HG03354 (cell line): ENCODE results near the gene TMEM129.

Experiments used
- ATAC-seq: cut with Tn5 transposase; IDR thresholded peaks from one replicate; pipeline ENCODE4 v1.9.1; 2021; ENCODE audit warnings: mild to moderate bottlenecking; ENCODE audit not compliant: unreplicated experiment, poor library complexity, severe bottlenecking

Gene TMEM129

GRCh38 chr4:1746919-1747602 is 25.9 kb upstream of the TMEM129 start:
- ATAC-seq: no peak

GRCh38 chr4:1746265-1746691 is 25.2 kb upstream of the TMEM129 start:
- ATAC-seq: peak; percentile 77

DNA sequence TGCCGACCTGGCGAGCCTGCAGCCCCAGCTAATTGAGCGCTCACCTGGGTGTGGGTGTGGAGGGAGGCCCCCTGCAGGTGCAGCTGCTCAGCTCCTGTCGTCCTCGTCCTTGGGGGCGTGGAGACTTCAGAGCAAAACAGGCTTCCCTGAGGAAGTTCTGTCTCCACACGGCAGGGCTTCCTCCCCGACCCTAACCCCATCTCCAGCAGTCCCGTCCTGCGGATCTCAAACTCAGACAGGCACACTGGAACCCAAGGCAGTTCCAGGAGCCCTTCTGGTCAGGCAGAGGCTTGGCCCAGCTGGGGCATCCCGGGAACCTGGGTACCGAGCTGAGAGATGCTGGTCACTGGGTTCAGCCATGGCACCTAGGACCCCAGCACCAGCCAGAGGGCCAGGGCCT is 24.6 kb upstream of the TMEM129 start:
- no peak for ATAC-seq

GRCh38 chr4:1745165-1745564 is 24.0 kb upstream of the TMEM129 start:
- ATAC-seq: no peak

- ATAC-seq: no peak
Observed at GRCh38 chr4:1744552-1744951, 23.4 kb upstream of the TMEM129 start.

GRCh38 chr4:1743975-1744374 is 22.9 kb upstream of the TMEM129 start:
- no peak for ATAC-seq

DNA sequence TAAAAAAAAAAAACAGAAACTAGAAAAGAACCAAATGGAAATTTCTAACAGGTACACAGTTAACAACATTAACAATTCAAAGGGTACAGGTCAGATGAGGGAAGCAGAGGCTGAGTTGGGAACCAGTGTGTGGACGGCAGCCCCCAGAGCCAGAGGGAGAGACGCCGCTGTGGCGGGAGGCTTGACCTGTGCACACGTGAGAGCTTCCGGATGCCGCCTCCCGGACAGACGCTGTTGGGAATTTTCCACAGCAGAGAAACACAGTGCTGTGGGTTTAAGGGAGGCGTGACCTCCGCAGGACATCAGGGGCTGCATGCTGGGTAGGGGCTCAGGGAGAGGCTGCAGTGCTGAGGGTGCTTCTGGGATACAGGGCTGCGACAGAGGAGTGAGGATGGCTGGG is 22.4 kb upstream of the TMEM129 start:
- no peak for ATAC-seq

GRCh38 chr4:1741208-1741607 is 20.1 kb upstream of the TMEM129 start:
- no peak for ATAC-seq

GRCh38 chr4:1740021-1740545 is 19.0 kb upstream of the TMEM129 start:
- no peak for ATAC-seq

GRCh38 chr4:1739358-1739757 is 18.2 kb upstream of the TMEM129 start:
- ATAC-seq: no peak

DNA sequence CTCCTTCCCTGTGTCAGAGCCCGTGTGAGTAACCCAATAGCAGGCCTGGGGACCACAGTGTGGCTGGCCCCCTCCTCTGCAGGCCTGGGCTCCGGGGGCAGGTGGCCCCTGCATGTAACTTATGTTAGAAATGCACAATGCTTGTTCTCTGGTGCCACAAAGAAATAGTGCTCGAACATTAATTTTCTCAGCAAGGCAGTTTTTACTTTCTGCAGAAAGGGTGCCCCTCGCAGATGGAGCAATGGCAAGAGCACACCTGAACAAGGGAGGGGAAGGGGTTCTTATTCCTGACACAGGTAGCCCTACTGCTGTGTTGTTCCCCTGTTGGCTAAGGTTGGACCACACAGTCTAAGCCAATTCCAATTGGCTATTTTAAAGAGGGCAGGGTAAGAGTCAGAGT is 17.3 kb upstream of the TMEM129 start:
- ATAC-seq: no peak

DNA sequence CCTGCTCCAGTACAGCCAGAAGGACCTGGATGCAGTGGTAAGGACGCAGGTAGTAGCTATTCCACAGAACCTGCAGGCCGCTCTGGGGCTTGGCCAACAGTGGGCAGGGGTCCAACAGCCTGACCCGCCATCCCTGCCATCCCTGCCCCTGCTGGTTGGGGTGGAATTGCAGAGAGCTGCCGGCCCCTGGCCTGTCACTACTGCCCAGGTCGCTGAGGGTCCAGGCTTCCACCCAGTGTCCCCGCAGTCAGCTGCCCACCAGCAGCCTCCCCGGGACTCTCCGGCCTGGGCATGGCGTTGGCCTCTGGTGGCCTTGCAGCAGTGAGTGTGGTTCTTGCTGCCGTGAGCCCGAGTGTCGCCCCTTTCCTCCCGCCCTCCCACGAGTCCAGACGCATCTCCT is 16.5 kb upstream of the TMEM129 start:
- ATAC-seq: no peak

DNA sequence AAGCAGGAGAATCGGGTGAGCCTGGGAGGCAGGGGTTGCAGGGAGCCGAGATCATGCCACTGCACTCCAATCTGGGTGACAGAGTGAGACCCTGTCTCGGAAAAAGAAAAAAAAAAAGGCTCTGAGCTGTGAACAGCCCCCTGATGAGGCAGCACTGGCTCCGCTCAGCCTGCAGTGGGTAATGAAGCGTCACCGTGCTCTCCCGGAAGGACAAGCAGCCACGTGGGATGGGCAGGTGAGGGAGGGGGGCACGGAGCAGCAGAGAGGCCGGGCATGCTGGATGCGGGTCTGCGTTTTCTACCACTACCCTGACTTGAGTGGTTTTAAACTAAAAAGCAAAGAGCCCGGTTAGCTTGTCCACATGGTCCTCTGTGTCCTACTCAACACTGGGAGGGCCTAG is 15.7 kb upstream of the TMEM129 start:
- no peak for ATAC-seq

DNA sequence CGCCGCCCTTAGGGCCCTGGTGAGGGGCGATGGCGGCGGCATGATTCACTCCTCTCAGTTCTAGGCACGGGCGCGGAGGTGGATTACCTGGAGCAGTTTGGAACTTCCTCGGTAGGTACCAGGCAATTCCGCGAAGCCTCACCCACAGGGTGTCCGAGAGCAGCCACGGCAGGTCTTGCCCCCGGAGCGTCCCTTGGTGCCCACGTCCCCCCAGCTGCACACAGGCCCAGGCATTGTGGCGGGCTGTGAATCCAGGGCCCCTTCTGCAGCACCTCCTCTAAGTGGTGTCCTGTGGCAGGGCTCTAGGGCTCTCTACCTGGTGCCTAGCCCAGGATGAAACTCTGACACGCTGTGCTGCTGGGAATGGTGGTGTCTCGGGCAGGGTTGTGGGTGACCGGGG is 14.1 kb upstream of the TMEM129 start:
- no peak for ATAC-seq

DNA sequence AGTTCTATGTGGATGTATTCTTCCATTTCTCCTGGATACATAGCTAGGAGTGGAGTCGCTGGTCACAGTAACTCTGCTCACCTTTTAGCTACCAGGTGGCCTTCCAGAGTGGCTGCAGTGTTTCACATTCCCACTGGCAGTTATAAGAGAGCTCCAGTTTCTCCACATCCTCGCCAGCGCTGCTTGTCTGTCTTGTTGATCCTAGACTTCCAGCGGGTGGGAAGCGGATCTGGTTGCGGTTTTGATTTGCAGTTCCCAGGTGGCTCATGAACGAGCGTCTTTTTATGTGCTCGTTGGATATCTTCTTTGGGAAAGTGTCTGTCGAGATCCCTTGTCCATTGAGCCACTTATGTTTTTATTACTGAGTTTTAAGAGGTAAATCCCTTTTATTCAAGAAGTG is 11.8 kb upstream of the TMEM129 start:
- no peak for ATAC-seq

DNA sequence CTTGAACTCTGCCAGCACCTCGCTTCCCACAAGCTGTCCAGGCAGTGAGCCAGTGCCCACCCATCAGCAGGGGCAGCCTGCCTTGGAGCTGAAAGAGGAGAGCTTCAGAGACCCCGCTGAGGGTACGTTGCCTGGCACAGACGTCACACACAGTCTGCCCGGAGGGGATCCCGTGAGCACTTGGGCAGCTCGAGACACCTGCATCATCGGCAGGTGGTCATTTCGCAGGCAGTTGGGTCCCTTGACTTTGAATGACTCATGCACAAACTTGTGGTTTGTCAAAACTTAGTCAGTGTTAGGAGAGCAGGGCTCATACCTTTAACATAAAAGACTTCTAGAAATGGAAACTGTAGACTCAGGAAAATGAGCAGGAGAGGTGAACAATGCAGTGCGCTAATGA is 10.1 kb upstream of the TMEM129 start:
- ATAC-seq: no peak

- ATAC-seq: no peak
Observed at GRCh38 chr4:1730532-1731135, 9.5 kb upstream of the TMEM129 start.

DNA sequence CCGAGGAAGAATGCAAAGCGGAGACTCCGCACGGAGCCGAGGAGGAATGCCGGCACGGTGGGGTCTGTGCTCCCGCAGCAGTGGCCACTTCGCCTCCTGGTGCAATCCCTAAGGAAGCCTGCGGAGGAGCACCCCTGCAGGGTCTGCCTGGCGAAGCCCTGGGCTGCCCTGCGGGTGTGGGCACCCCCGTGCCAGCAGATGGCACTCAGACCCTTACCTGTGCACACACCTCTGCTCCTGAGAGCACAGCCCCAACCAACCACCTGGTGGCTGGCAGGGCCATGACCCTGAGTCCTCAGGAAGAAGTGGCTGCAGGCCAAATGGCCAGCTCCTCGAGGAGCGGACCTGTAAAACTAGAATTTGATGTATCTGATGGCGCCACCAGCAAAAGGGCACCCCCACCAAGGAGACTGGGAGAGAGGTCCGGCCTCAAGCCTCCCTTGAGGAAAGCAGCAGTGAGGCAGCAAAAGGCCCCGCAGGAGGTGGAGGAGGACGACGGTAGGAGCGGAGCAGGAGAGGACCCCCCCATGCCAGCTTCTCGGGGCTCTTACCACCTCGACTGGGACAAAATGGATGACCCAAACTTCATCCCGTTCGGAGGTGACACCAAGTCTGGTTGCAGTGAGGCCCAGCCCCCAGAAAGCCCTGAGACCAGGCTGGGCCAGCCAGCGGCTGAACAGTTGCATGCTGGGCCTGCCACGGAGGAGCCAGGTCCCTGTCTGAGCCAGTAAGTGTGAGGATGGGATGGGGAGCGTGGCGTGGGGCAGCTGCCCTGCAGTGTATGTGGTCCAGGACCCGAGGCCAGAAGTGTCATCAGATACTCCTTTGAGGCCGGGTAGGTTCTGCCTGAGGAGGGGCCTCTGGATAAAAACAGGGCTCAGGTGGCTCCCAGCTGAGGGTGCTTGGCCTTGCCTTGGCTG is 7.2 kb upstream of the TMEM129 start:
- ATAC-seq: no peak

GRCh38 chr4:1727117-1728031 is 6.3 kb upstream of the TMEM129 start:
- ATAC-seq: no peak
